Tracheal epithelial cell (primary cell): ENCODE results near the gene OR5D13. TPM values are rescaled to one million over a fixed set of nuclear protein-coding genes. Genes with fewer than 3 reads are reported as not detected.

Experiments used
- total RNA-seq: library from RNA; depleted of rRNA; stranded (reverse); fragments of >200 nt; gene quantifications from 2 replicates; pipeline ENCODE4 v1.2.1, GENCODE V29; 2014

Gene OR5D13
- total RNA-seq: not detected in 2 replicates

GRCh38 chr11:55773138-55773537, at the start of gene OR5D13:
TSS of gene OR5D13 (plus strand) at chr11:55773438. CDS start at chr11:55773438, 0 bp downstream.

GRCh38 chr11:55795256-55795655, 22.0 kb downstream of the OR5D13 start, which contains the start of gene OR5D14:
TSS of gene OR5D14 (plus strand) at chr11:55795556. CDS start at chr11:55795556, 0 bp downstream.

GRCh38 chr11:55811067-55811466, 37.8 kb downstream of the OR5D13 start, which contains the start of gene OR5L1:
TSS of gene OR5L1 (plus strand) at chr11:55811367. CDS start at chr11:55811467, 100 bp downstream.

GRCh38 chr11:55819330-55819729, 46.1 kb downstream of the OR5D13 start, which contains the start of gene OR5D18:
TSS of gene OR5D18 (plus strand) at chr11:55819630. CDS start at chr11:55819630, 0 bp downstream.

Other genes with a start within 250 kb of the OR5D13 start
- gene OR4C15, start 219.0 kb upstream of the OR5D13 start, total RNA-seq: not detected in 2 replicates
- not detected in 2 replicates for gene OR4C16, start 201.3 kb upstream of the OR5D13 start, total RNA-seq
- gene OR4C11, start 165.8 kb upstream of the OR5D13 start, total RNA-seq: not detected in 2 replicates
- gene OR4P4, start 138.3 kb upstream of the OR5D13 start, total RNA-seq: not detected in 2 replicates
- not detected in 2 replicates for gene OR4S2, start 125.1 kb upstream of the OR5D13 start, total RNA-seq
- gene OR4C6, start 111.2 kb upstream of the OR5D13 start, total RNA-seq: not detected in 2 replicates
- not detected in 2 replicates for gene OR5D14, start 22.1 kb downstream of the OR5D13 start, total RNA-seq
- gene OR5L1, start 37.9 kb downstream of the OR5D13 start, total RNA-seq: not detected in 2 replicates
- gene OR5D18, start 46.2 kb downstream of the OR5D13 start, total RNA-seq: not detected in 2 replicates
- not detected in 2 replicates for gene OR5L2, start 53.8 kb downstream of the OR5D13 start, total RNA-seq
- not detected in 2 replicates for gene OR5D16, start 65.3 kb downstream of the OR5D13 start, total RNA-seq
- gene TRIM51, start 109.9 kb downstream of the OR5D13 start, total RNA-seq: not detected in 2 replicates
- not detected in 2 replicates for gene OR5W2, start 141.1 kb downstream of the OR5D13 start, total RNA-seq
- gene OR5I1, start 163.0 kb downstream of the OR5D13 start, total RNA-seq: not detected in 2 replicates
- gene OR10AG1, start 196.5 kb downstream of the OR5D13 start, total RNA-seq: not detected in 2 replicates
- not detected in 2 replicates for gene OR5F1, start 221.2 kb downstream of the OR5D13 start, total RNA-seq